Esophagus muscularis mucosa (tissue), 4 donors: Measurements from ENCODE around the gene RGS8. TPM values are rescaled to one million over a fixed set of nuclear protein-coding genes. Genes with fewer than 3 reads are reported as not detected.

ENCODE experiments used
- DNase-seq: peaks from one replicate; pipeline ENCODE4 v3.0.0-alpha.2; 2017; ENCODE audit errors: extremely low spot score
- H3K27ac ChIP-seq, 4 donors: fragments of 200-600 bp; sonication (generic); replicated peaks in 1 of 4; 1 replicate in 3 of 4; 2 replicates in 1 of 4; pipeline ENCODE4 v1.5.1; 2016 to 2019; ENCODE audit warnings: mild to moderate bottlenecking in 1 of 4
- H3K27me3 ChIP-seq, 4 donors: fragments of 200-600 bp; sonication (generic); one replicate each; pipeline versions ENCODE4 v1.5.1 to v1.6.0; 2016 to 2019
- H3K36me3 ChIP-seq, 4 donors: fragments of 200-600 bp; sonication (generic); one replicate each; pipeline ENCODE4 v1.5.1; 2016 to 2019
- H3K4me1 ChIP-seq, 4 donors: fragments of 200-600 bp; sonication (generic); one replicate each; pipeline ENCODE4 v1.5.1; 2016 to 2019
- H3K4me3 ChIP-seq, 4 donors: fragments of 200-600 bp; sonication (generic); 1 replicate in 2 of 4; 2 replicates in 2 of 4; pipeline ENCODE4 v1.5.1; 2016 to 2019; ENCODE audit warnings: mild to moderate bottlenecking in 4 of 4, moderate library complexity in 1 of 4
- H3K9me3 ChIP-seq, 4 donors: fragments of 200-600 bp; sonication (generic); 1 replicate in 3 of 4; 2 replicates in 1 of 4; pipeline ENCODE4 v1.5.1; 2016 to 2019
- EP300 ChIP-seq: sonication (generic); formaldehyde crosslinking; IDR thresholded peaks from one replicate; pipeline ENCODE4 v1.6.1; 2017; ENCODE audit warnings: antibody characterized with exemption
- POLR2A ChIP-seq: fragments of 450-650 bp; IDR thresholded peaks from one replicate; pipeline ENCODE4 v1.6.1; 2017; ENCODE audit warnings: antibody characterized with exemption, moderate library complexity, mild to moderate bottlenecking, low read depth
- POLR2AphosphoS5 ChIP-seq, 2 donors: sonication (generic); formaldehyde crosslinking; IDR thresholded peaks; one replicate each; pipeline ENCODE4 v1.6.1; 2017; ENCODE audit warnings: antibody characterized with exemption in 2 of 2
- WGBS: methylation state at CpG from one replicate; pipeline ENCODE4 v1.1.5; 2018; 5-methylcytosine and 5-hydroxymethylcytosine counted together
- intact Hi-C: fragments of 100-400 bp; cut with DNase I; formaldehyde crosslinking; loops from one replicate; pipeline ENCODE4 v1.15.1; 2023
- total RNA-seq, 4 donors: library from RNA; depleted of rRNA; stranded (reverse); fragments of >200 nt; gene quantifications; one replicate each; pipeline versions ENCODE4 v1.1.0 to v1.2.1, GENCODE V29; 2016
- TF ChIP-seq, protein P1 (sequence below), 3 experiments: fragments of 200-600 bp in 2 of 3; fragments of 450-650 bp in 1 of 3; sonication (generic) in 2 of 3; IDR thresholded peaks; one replicate each; pipeline ENCODE4 v1.5.1; 2017 to 2019; ENCODE audit warnings: antibody characterized with exemption in 3 of 3, mild to moderate bottlenecking in 2 of 3, moderate library complexity in 1 of 3

Gene RGS8
- total RNA-seq, 4 donors from 2014 or later = 0.06 to 0.17 TPM; not detected in 2

DNA sequence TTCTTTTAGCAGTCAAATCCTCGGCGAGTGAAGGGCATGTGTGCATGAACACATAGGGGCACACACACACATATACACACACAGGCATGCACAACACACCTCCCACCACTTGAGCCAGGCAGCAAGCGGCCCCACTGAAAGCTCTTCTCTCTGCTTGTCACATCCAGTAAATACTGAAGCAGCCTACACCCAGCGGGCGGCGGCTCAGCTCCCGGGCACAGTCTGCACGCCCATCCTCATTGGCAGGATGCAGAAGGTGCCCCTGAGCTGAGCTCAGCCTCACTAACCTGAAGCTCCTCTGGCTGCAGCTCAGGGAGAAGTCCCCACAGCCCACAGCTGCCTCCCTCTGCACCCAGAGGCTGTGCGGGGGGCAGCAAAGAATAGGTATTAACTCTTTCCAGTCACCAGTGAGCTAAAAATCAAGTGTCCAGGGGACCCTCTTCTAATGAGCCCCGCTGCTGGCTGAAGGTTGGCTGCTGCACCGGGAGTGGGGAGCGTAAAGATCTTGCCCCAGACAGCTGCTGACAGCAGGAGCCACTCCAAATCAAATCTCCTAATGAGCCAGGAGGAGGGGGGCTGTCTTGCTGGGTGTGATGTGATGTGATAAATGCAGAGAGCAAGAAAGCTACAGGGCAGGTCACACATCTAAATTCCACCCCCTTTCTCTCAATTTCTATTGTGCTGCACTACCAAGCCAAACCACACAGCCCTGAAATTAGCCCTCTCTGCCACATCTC lies 12.5 kb downstream of the RGS8 start:
- WGBS = 46% methylated on average over 12 of the region's 12 CpGs
- Histone ChIP-seq H3K27ac (no peak overlapping the region), H3K9me3 (no peaks in the 10 kb centered on the region), H3K4me1 (peaks cover 28 to 45% (median 38%) of the 10 kb centered on the region in 4 donors), H3K4me3 (no peak overlapping the region), H3K36me3 (no peaks in the 10 kb centered on the region), H3K27me3 (no peaks in the 10 kb centered on the region)
- TF ChIP-seq EP300 (no peak), POLR2AphosphoS5 (IDR thresholded peaks at IDR 0.05) (no peak), POLR2A (no peak)
- TF ChIP-seq, protein P1, sequence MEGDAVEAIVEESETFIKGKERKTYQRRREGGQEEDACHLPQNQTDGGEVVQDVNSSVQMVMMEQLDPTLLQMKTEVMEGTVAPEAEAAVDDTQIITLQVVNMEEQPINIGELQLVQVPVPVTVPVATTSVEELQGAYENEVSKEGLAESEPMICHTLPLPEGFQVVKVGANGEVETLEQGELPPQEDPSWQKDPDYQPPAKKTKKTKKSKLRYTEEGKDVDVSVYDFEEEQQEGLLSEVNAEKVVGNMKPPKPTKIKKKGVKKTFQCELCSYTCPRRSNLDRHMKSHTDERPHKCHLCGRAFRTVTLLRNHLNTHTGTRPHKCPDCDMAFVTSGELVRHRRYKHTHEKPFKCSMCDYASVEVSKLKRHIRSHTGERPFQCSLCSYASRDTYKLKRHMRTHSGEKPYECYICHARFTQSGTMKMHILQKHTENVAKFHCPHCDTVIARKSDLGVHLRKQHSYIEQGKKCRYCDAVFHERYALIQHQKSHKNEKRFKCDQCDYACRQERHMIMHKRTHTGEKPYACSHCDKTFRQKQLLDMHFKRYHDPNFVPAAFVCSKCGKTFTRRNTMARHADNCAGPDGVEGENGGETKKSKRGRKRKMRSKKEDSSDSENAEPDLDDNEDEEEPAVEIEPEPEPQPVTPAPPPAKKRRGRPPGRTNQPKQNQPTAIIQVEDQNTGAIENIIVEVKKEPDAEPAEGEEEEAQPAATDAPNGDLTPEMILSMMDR (IDR thresholded peaks at IDR 0.05) = no peak
- no peak for DNase-seq
- intact Hi-C loops = no loop called here

DNA sequence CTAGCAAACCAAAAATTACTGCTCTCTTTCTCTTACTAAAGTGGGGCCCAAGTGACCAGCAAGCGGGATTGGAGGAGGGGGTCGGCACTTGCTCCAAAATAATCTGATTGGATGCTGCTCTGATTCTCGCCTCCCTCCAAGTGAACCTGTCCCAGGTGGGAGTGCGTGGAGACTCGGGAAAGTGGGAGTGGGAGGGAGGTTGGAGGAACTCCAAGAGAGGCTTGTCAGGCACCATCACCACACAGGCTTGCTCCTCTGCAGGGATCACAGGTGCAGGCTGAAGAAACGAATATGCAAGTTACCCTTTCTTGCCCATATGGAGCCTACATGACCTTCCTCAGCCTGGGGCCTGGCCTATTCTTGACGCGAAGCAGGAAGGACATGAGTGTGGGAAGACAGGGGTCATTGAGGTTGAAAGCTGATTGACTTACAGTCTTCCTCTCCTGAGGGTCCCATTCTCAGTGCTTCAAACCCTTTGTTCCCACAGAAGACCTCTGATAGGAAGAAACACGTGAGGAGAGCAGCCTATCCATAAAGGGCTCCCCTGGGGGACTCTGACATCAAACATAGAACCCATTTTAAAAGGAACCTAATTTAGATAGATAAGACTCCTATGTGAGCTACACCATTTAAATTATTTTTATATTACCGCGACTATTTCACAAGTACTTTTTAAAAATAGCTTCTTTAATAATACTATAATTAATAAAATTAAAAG lies 14.2 kb downstream of the RGS8 start:
- intact Hi-C loops = no loop called here
- TF ChIP-seq, protein P1 (IDR thresholded peaks at IDR 0.05) = no peak
- TF ChIP-seq EP300 (no peak), POLR2A (no peak), POLR2AphosphoS5 (IDR thresholded peaks at IDR 0.05) (no peak)
- H3K4me3 ChIP-seq = no peak overlapping the region
- WGBS = 92% methylated on average over 11 of the region's 11 CpGs
- no peaks in the 10 kb centered on the region for H3K36me3 ChIP-seq
- no peak overlapping the region for H3K27ac ChIP-seq
- H3K4me1 ChIP-seq = peaks cover 13 to 28% (median 24%) of the 10 kb centered on the region in 4 donors
- no peaks in the 10 kb centered on the region for H3K9me3 ChIP-seq
- DNase-seq = no peak
- no peaks in the 10 kb centered on the region for H3K27me3 ChIP-seq

DNA sequence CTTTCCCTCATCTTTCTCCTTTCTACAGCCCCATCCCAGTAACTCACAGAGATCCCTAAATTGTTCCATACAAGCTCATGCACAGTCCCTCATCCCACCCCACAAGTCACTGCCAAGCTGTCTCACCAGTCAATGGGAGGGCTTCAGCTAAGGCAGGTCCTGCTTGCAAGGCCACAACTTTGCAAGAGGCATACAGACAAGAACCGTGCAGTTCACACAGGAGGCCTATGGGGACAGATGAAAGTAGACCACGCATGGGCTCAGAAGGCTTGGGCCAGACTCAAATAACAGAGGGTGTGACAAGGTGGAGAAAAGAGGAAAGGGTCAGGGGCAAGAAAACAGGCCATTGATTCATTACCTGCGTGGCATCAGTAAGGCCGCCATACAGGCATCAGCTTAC lies 15.1 kb downstream of the RGS8 start:
- TF ChIP-seq, protein P1 (IDR thresholded peaks at IDR 0.05) = no peak
- TF ChIP-seq POLR2AphosphoS5 (IDR thresholded peaks at IDR 0.05) = no peak
- no peak for TF ChIP-seq EP300
- TF ChIP-seq POLR2A = no peak
- Histone ChIP-seq H3K9me3 (no peaks in the 10 kb centered on the region), H3K27ac (no peak overlapping the region), H3K36me3 (no peaks in the 10 kb centered on the region), H3K27me3 (no peaks in the 10 kb centered on the region), H3K4me1 (peaks cover 4 to 23% (median 15%) of the 10 kb centered on the region in 4 donors), H3K4me3 (no peak overlapping the region)
- intact Hi-C loops = no loop called here
- WGBS = 90% methylated on average over 4 of the region's 4 CpGs
- no peak for DNase-seq

DNA sequence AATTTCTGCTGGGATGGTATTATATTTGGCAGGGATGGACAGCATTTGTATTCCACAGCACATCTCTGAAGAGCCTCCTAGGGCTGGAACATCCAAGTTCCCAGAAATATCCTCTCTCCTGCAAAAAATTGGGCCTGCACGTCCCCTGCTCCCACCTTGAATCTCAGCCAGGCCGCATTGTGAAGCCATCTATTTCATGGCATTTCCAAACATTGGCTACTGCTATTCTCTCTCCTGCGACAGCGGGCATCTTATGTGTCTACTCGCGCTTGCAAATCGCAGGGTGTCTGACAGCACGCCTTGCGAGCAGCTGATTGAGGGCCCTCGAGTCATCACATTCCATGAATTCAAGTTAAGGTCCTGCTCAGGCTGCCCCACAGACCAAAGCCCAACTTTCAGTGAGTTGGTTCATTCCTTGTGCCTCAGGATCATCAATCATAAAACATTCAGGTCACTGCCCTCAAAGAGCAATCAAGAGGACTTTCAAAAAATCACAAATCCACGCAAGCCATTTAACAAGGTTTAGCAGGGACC lies 15.8 kb downstream of the RGS8 start:
- TF ChIP-seq POLR2A (no peak), POLR2AphosphoS5 (IDR thresholded peaks at IDR 0.05) (no peak), EP300 (no peak)
- TF ChIP-seq, protein P1 (IDR thresholded peaks at IDR 0.05) = no peak
- WGBS = 97% methylated on average over 11 of the region's 11 CpGs
- H3K36me3 ChIP-seq = no peaks in the 10 kb centered on the region
- no peak for DNase-seq
- no peaks in the 10 kb centered on the region for H3K27me3 ChIP-seq
- intact Hi-C loops = no loop called here
- H3K9me3 ChIP-seq = no peaks in the 10 kb centered on the region
- H3K4me3 ChIP-seq = no peak overlapping the region
- H3K4me1 ChIP-seq = peaks cover 0 to 19% (median 8%) of the 10 kb centered on the region in 4 donors
- H3K27ac ChIP-seq = no peak overlapping the region
